Parathyroid adenoma (tissue), 2 donors: ENCODE results near the gene GRHL1.
"Not testable (repeated sequence)": the region's sequence is repeated elsewhere in the genome, so short reads cannot be mapped to it uniquely, and the experiment has no call there.

Experiments used
- H2AFZ ChIP-seq: fragments of 300-600 bp; sonication (generic); one replicate; pipeline ENCODE4 v1.7.0; 2017; ENCODE audit warnings: antibody characterized with exemption, mild to moderate bottlenecking
- H3K27ac ChIP-seq: fragments of 300-600 bp; sonication (generic); one replicate; pipeline ENCODE4 v1.7.0; 2017
- H3K27me3 ChIP-seq: fragments of 300-600 bp; sonication (generic); one replicate; pipeline ENCODE4 v1.7.0; 2017; ENCODE audit warnings: low read length; ENCODE audit not compliant: control insufficient read depth, insufficient read depth
- H3K36me3 ChIP-seq: fragments of 300-600 bp; sonication (generic); one replicate; pipeline ENCODE4 v1.7.0; 2017; ENCODE audit warnings: low read length; ENCODE audit not compliant: control insufficient read depth, insufficient read depth
- H3K4me1 ChIP-seq: fragments of 300-600 bp; sonication (generic); one replicate; pipeline ENCODE4 v1.7.0; 2017; ENCODE audit warnings: control low read depth
- H3K4me2 ChIP-seq: fragments of 300-600 bp; sonication (generic); one replicate; pipeline ENCODE4 v1.7.0; 2017; ENCODE audit warnings: low read length
- H3K4me3 ChIP-seq: fragments of 300-600 bp; sonication (generic); one replicate; pipeline ENCODE4 v1.7.0; 2017; ENCODE audit warnings: low read depth, low read length
- H3K79me2 ChIP-seq: fragments of 300-600 bp; sonication (generic); one replicate; pipeline ENCODE4 v1.7.0; 2017; ENCODE audit warnings: control low read depth
- H3K9ac ChIP-seq: fragments of 300-600 bp; sonication (generic); one replicate; pipeline ENCODE4 v1.7.0; 2017; ENCODE audit warnings: mild to moderate bottlenecking
- H3K9me3 ChIP-seq: fragments of 300-600 bp; sonication (generic); one replicate; pipeline ENCODE4 v1.7.0; 2017; ENCODE audit warnings: low read length; ENCODE audit not compliant: control insufficient read depth
- CTCF ChIP-seq: fragments of 300-600 bp; sonication (generic); IDR thresholded peaks from one replicate; pipeline ENCODE4 v1.7.0; 2017; ENCODE audit warnings: antibody characterized with exemption, mild to moderate bottlenecking
- donor health status: primary hyperparathyroidism.

Gene GRHL1

GRCh38 chr2:9919512-9919911 is 32.0 kb upstream of the GRHL1 start:
- Histone ChIP-seq H3K4me1 (no peaks in the 10 kb centered on the region), H3K36me3 (no peaks in the 10 kb centered on the region), H3K4me2 (no peak overlapping the region), H3K27ac (no peak overlapping the region), H3K27me3 (no peaks in the 10 kb centered on the region), H3K9ac (no peak overlapping the region), H3K9me3 (no peaks in the 10 kb centered on the region), H3K79me2 (no peaks in the 10 kb centered on the region), H3K4me3 (no peak overlapping the region), H2AFZ (no peak overlapping the region)
- no peak for TF ChIP-seq CTCF

DNA sequence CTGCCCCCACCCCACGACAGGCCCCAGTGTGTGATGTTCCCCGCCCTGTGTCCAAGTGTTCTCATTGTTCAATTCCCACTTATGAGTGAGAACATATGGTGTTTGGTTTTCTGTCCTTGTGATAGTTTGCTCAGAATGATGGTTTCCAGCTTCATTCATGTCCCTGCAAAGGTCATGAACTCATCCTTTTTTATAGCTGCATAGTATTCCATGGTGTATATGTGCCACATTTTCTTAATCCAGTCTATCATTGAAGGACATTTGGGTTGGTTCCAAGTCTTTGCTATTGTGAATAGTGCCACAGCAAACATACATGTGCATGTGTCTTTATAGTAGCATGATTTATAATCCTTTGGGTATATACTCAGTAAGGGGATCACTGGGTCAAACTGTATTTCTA is 24.5 kb upstream of the GRHL1 start:
- not testable (repeated sequence) for H3K27ac ChIP-seq, H3K27me3 ChIP-seq, H3K9me3 ChIP-seq, H3K4me2 ChIP-seq, H3K79me2 ChIP-seq, H2AFZ ChIP-seq, H3K9ac ChIP-seq, H3K4me1 ChIP-seq, H3K36me3 ChIP-seq, H3K4me3 ChIP-seq

GRCh38 chr2:9937258-9937657 is 14.2 kb upstream of the GRHL1 start:
- H3K9me3 ChIP-seq, result no peaks in the 10 kb centered on the region
- no peak for TF ChIP-seq CTCF
- H3K27ac ChIP-seq, result no peak overlapping the region
- H2AFZ ChIP-seq, result no peak overlapping the region
- H3K4me3 ChIP-seq, result no peak overlapping the region
- H3K4me2 ChIP-seq, result no peak overlapping the region
- H3K27me3 ChIP-seq, result no peaks in the 10 kb centered on the region
- no peaks in the 10 kb centered on the region for H3K36me3 ChIP-seq
- H3K9ac ChIP-seq, result no peak overlapping the region
- H3K79me2 ChIP-seq, result no peaks in the 10 kb centered on the region
- no peaks in the 10 kb centered on the region for H3K4me1 ChIP-seq

DNA sequence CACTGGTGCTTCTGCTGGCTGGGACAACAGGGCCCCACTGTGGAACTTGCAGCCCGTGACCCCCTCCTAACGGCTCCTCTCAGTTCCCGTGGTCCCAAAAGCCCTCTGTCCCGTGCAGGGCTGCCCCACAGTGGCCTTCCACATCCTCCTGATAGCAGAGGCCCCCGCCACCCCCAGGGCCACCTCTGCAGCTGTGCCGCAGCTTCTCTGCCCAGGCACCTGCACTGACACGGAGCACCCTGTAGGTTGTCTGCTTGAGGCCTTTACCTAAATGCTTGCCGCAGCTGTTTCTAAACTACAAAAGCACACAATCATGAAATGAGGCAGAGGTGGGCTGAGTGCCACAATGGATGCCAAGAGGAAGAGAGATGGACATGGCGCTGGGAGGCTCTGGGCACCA is 13.5 kb upstream of the GRHL1 start:
- Histone ChIP-seq H3K36me3 (no peaks in the 10 kb centered on the region), H3K9me3 (no peaks in the 10 kb centered on the region), H3K4me1 (no peaks in the 10 kb centered on the region), H3K27ac (no peak overlapping the region), H2AFZ (no peak overlapping the region), H3K79me2 (no peaks in the 10 kb centered on the region), H3K4me2 (no peak overlapping the region), H3K9ac (no peak overlapping the region), H3K27me3 (no peaks in the 10 kb centered on the region), H3K4me3 (no peak overlapping the region)
- TF ChIP-seq CTCF, result no peak

DNA sequence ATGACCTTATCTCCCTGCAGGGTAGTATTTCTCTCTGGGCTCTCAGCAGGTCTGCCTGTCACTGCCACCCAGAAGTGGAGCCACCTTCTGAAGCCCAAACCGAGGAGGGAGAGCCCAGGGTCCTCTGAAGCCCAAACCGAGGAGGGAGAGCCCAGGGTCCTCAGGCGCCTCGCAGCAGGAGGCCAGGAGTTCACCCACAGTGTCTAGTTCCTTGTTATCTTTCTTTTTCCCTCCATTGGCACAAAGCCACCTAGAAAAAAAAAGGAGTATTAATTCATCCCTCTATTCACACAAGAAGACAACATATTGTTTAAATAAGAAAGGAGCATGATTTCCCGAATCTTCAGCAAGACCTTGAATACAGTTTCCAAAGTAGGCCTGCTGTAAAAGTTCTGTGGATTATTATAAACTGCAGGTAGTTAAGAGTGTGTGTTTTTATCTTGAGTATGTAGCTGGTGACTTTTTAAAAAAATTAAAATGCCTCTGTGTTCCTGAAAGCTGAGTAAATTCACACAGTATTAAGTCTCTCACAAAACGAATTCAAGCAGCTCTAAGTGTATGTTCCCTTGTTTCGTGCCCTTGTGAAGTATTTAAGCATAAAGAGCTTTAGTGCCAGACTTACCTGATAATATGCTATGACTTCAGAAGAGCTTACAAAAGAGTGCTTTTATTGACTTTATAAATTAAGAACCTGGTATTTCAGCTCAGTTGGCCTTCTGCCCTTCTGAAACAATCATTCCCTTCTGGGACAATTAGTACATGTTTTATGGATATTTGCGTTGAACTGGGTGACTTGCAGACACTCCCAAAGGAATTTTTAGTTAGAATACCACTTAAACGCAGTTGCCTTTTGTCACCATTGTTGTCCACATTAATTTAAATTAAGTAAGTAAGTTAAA is 11.7 kb upstream of the GRHL1 start:
- Histone ChIP-seq H3K79me2 (no peaks in the 10 kb centered on the region), H2AFZ (no peak overlapping the region), H3K9me3 (no peaks in the 10 kb centered on the region), H3K4me1 (no peaks in the 10 kb centered on the region), H3K9ac (no peak overlapping the region), H3K4me3 (no peak overlapping the region), H3K4me2 (no peak overlapping the region), H3K27me3 (no peaks in the 10 kb centered on the region), H3K27ac (no peak overlapping the region), H3K36me3 (no peaks in the 10 kb centered on the region)
- TF ChIP-seq CTCF, result no peak
